ENCODE measurements around the gene TRPT1. TPM values are rescaled to one million over a fixed set of nuclear protein-coding genes. Genes with fewer than 3 reads are reported as not detected.

TRPT1 gene
- total RNA-seq, 1 experiment from 2014 or later: 58.8 TPM

- TF ChIP-seq ZBTB43 (CRISPR knock-in tag; IDR thresholded peaks at IDR 0.05): no peak
- TF ChIP-seq, protein P1, sequence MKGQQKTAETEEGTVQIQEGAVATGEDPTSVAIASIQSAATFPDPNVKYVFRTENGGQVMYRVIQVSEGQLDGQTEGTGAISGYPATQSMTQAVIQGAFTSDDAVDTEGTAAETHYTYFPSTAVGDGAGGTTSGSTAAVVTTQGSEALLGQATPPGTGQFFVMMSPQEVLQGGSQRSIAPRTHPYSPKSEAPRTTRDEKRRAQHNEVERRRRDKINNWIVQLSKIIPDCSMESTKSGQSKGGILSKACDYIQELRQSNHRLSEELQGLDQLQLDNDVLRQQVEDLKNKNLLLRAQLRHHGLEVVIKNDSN (CRISPR knock-in tag; IDR thresholded peaks at IDR 0.05): no peak
- TF ChIP-seq RELA (CRISPR knock-in tag; IDR thresholded peaks at IDR 0.05; ENCODE audit: borderline replicate concordance): no peak
- TF ChIP-seq ETV6 (CRISPR knock-in tag; IDR thresholded peaks at IDR 0.05): no peak
- TF ChIP-seq IRF2 (CRISPR knock-in tag; IDR thresholded peaks at IDR 0.05; ENCODE audit: borderline replicate concordance, low read depth): no peak
Observed at GRCh38 chr11:64249038-64249437, 23.1 kb upstream of the TRPT1 start (continued).

DNA sequence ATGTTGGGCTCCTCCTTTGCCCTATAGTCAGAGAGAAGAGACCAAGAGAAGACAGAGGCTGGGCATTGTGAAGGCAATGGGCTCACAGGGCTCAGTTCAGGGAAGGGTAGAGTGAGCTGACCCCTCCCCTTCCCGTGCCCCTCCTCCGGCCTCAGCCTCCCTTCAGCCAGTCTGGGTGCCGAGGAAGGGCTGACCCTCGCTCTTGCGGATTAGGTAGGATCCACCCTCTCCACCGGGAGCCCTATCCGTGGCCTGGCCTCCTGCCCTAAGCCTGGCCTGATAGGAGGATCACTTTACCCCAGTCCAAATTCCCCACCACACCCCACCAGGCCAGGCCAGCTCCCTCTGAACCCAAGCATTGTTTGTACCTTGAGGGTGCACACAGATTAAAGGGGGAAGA lies 22.6 kb upstream of the TRPT1 start:
- peaks cover 4% of the 10 kb centered on the region; the same call in 1 of the 2 replicates for H3K36me3 Mint-ChIP-seq
- H3K27ac Mint-ChIP-seq: peak overlapping the region; percentile 97
- no peaks in the 10 kb centered on the region for H3K9me3 Mint-ChIP-seq
- no peaks in the 10 kb centered on the region for H3K27me3 Mint-ChIP-seq (ENCODE audit: low read depth)
- DNase-seq (ENCODE audit: low spot score) (peak; percentile 62), ATAC-seq (peak; percentile 35)
- H3K4me3 Mint-ChIP-seq: peak overlapping the region; percentile 88
- TF ChIP-seq ETV6 (CRISPR knock-in tag; IDR thresholded peaks at IDR 0.05) (0 out of 2 replicates have a peak, but pooled peaks have one; percentile 27), NFATC4 (CRISPR knock-in tag; IDR thresholded peaks at IDR 0.05) (no peak), ZNF121 (CRISPR knock-in tag; IDR thresholded peaks at IDR 0.05) (0 out of 2 replicates have a peak, but pooled peaks have one; percentile 43)
- ChIA-PET POLR2A (interaction anchor here (0.6 to 1.0 kb wide), 3 partner anchors 19 to 259 kb away, joined by 4 to 7 read pairs (median 6); no protein-coding TSS in a partner anchor), CTCF (interaction anchor here (0.5 to 5.3 kb wide), 12 partner anchors 13 to 456 kb away, joined by 3 to 75 read pairs (median 6); partner anchors contain the start of genes CATSPERZ, FERMT3, STIP1 and VEGFB)
- H3K4me1 Mint-ChIP-seq: peaks cover 45% of the 10 kb centered on the region

- Mint-ChIP-seq H3K36me3 (peaks cover 8% of the 10 kb centered on the region), H3K4me1 (peaks cover 44% of the 10 kb centered on the region), H3K4me3 (peak overlapping the region; percentile 88), H3K27me3 (ENCODE audit: low read depth) (no peaks in the 10 kb centered on the region), H3K9me3 (no peaks in the 10 kb centered on the region), H3K27ac (peak overlapping the region; percentile 93)
- DNase-seq (ENCODE audit: low spot score): no peak
- ChIA-PET POLR2A (interaction anchor here (1.0 to 1.5 kb wide), 5 partner anchors 20 to 329 kb away, joined by 3 to 6 read pairs (median 4); partner anchors contain the start of genes NUDT22 and TRPT1), CTCF (interaction anchor here (0.8 to 5.3 kb wide), 11 partner anchors 13 to 457 kb away, joined by 3 to 75 read pairs (median 7); partner anchors contain the start of genes CATSPERZ, ESRRA, FERMT3 and STIP1)
- no peak for ATAC-seq
- TF ChIP-seq CBFB (CRISPR knock-in tag; IDR thresholded peaks at IDR 0.05; ENCODE audit: low read depth) (no peak), ZNF281 (CRISPR knock-in tag; IDR thresholded peaks at IDR 0.05) (no peak), HMGXB4 (CRISPR knock-in tag; IDR thresholded peaks at IDR 0.05) (0 out of 2 replicates have a peak, but pooled peaks have one; percentile 18), ATF1 (CRISPR knock-in tag; IDR thresholded peaks at IDR 0.05) (no peak), ZNF232 (CRISPR knock-in tag; IDR thresholded peaks at IDR 0.05) (no peak)
Observed at GRCh38 chr11:64247729-64248531, 21.9 kb upstream of the TRPT1 start.
